ENCODE results near the gene SCN8A. TPM values are rescaled to one million over a fixed set of nuclear protein-coding genes. Genes with fewer than 3 reads are reported as not detected.

Gene SCN8A
- polyA plus RNA-seq, 2 of the 4 experiments (the other 2 are of a cell fraction), result 1.8 to 4.8 TPM

GRCh38 chr12:51851413-51852124 lies 260.5 kb downstream of the SCN8A start:
- Histone ChIP-seq H3K4me3 (no peak overlapping the region), H3K27ac (no peak overlapping the region), H3K4me2 (no peak overlapping the region), H3K4me1 (peaks cover 5% of the 10 kb centered on the region; the same call in 1 of the 3 replicates), H3K9me3 (no peaks in the 10 kb centered on the region)
- 70% methylated on average over 8 of the region's 8 CpGs for WGBS (ENCODE audit: missing lambda C conversion rate)
- TF ChIP-seq POLR2A (IDR thresholded peaks at IDR 0.05; ENCODE audit: low read length) (no peak), PBX3 (IDR thresholded peaks at IDR 0.05) (no peak), HEYL (CRISPR knock-in tag; IDR thresholded peaks at IDR 0.05) (no peak), RFX5 (IDR thresholded peaks at IDR 0.05) (no peak), POLR2AphosphoS2 (conservative IDR thresholded peaks at IDR 0.05; ENCODE audit: low read length) (no peak), ELK1 (IDR thresholded peaks at IDR 0.05; ENCODE audit: low read depth, low read length) (no peak), TP53 (CRISPR knock-in tag; IDR thresholded peaks at IDR 0.05) (no peak), CBX8 (IDR thresholded peaks at IDR 0.05) (no peak), CBX2 (IDR thresholded peaks at IDR 0.05; ENCODE audit: borderline replicate concordance, low read depth) (no peak), NR3C1 (IDR thresholded peaks at IDR 0.05) (no peak), ESRRA (IDR thresholded peaks at IDR 0.05; ENCODE audit: borderline replicate concordance, low read length) (no peak), USF2 (IDR thresholded peaks at IDR 0.05) (no peak), FOXS1 (CRISPR knock-in tag; IDR thresholded peaks at IDR 0.05) (no peak), ZNF302 (CRISPR knock-in tag; IDR thresholded peaks at IDR 0.05) (no peak), CHD2 (IDR thresholded peaks at IDR 0.05; ENCODE audit: low read length, partially characterized antibody) (no peak), SREBF2 (IDR thresholded peaks at IDR 0.05) (no peak)
- DNase-seq (ENCODE audit: low read depth in 1 of 2, low spot score in 1 of 2) (no peak), FAIRE-seq (no peak), ATAC-seq (no peak)
- ChIA-PET POLR2A (no interaction called here), CTCF (interaction anchor here (0.7 to 2.4 kb wide), 8 partner anchors 13 to 510 kb away, joined by 3 to 14 read pairs (median 4); no protein-coding TSS in a partner anchor)

GRCh38 chr12:51852404-51853137 lies 261.5 kb downstream of the SCN8A start:
- Histone ChIP-seq H3K4me3 (no peak overlapping the region), H3K27ac (no peak overlapping the region), H3K9me3 (no peaks in the 10 kb centered on the region), H3K4me1 (peaks cover 2% of the 10 kb centered on the region; the same call in 1 of the 3 replicates), H3K4me2 (no peak overlapping the region)
- ChIA-PET CTCF (interaction anchor here (1.0 to 2.3 kb wide), 3 partner anchors 16 to 23 kb away, joined by 3 to 14 read pairs (median 3); no protein-coding TSS in a partner anchor), POLR2A (no interaction called here)
- FAIRE-seq, result no peak
- DNase-seq (ENCODE audit: low read depth in 1 of 2, low spot score in 1 of 2), result no peak
- no peak for ATAC-seq
- WGBS (ENCODE audit: missing lambda C conversion rate), result 77% methylated on average over 5 of the region's 5 CpGs
- TF ChIP-seq CHD2 (IDR thresholded peaks at IDR 0.05; ENCODE audit: low read length, partially characterized antibody) (no peak), ZC3H11A (IDR thresholded peaks at IDR 0.05) (no peak)

- Histone ChIP-seq H3K4me1 (no peaks in the 10 kb centered on the region), H3K4me2 (peak overlapping the region; percentile 32; the same call in 1 of the 3 replicates), H3K9me3 (no peaks in the 10 kb centered on the region), H3K27ac (no peak overlapping the region), H3K4me3 (no peak overlapping the region)
- peak; percentile 41 for TF ChIP-seq ZFP36 (IDR thresholded peaks at IDR 0.05; ENCODE audit: borderline replicate concordance, partially characterized antibody)
- TF ChIP-seq ELK1 (IDR thresholded peaks at IDR 0.05; ENCODE audit: low read depth, low read length), result no peak
- no peak for TF ChIP-seq NFE2L2 (conservative IDR thresholded peaks at IDR 0.05; ENCODE audit: low read length)
- TF ChIP-seq BHLHE40 (IDR thresholded peaks at IDR 0.05; ENCODE audit: low read depth, low read length), result no peak
- DNase-seq (ENCODE audit: low read depth in 1 of 2, low spot score in 1 of 2) (peak in 1 of 2 experiments; percentile 28), FAIRE-seq (no peak), ATAC-seq (peak; percentile 26 to 71; a peak in 4 of 6 replicates)
- ChIA-PET POLR2A (no interaction called here), CTCF (interaction anchor here (0.8 to 2.5 kb wide), 2 partner anchors 19 to 32 kb away, joined by 3 to 16 read pairs; no protein-coding TSS in a partner anchor)
- 55% methylated on average over 21 of the region's 21 CpGs for whole genome bisulfite sequencing (ENCODE audit: missing lambda C conversion rate)
Observed at GRCh38 chr12:51855586-51856428, 264.8 kb downstream of the SCN8A start.

Measured in A549 (cell line).